IMR-90 (cell line): ENCODE data around the gene LRRC36. TPM values are rescaled to one million over a fixed set of nuclear protein-coding genes. Genes with fewer than 3 reads are reported as not detected.

ENCODE experiments used
- ATAC-seq: fragments of 200-7000 bp; cut with Tn5 transposase; 2 replicates; pipeline ENCODE4 v1.9.1; 2020; ENCODE audit warnings: low read depth, mild to moderate bottlenecking, moderate library complexity
- BruUV-seq: library from RNA; stranded (reverse); fragments of 400-500 nt; replicated peaks from 2 replicates; lab custom pipeline; 2021; lab: Mats Ljungman, UMichigan
- CTCF ChIA-PET: fragments of 300-600 bp; formaldehyde crosslinking; extraction: SDS; loops from one replicate; lab custom pipeline; 2021; ENCODE audit warnings: antibody characterized with exemption; lab: Yijun Ruan, JAX
- POLR2A ChIA-PET: fragments of 300-600 bp; sonication (Branson Sonifier 250); formaldehyde crosslinking; loops from one replicate; lab custom pipeline; 2022; ENCODE audit warnings: antibody characterized with exemption; ENCODE audit not compliant: unreplicated experiment; lab: Charles Lee
- DNase-seq: peaks from one replicate; pipeline ENCODE4 v3.0.0; 2013
- H2AFZ ChIP-seq: replicated peaks from 2 replicates; pipeline ENCODE3; 2013; ENCODE audit warnings: low read length, mild to moderate bottlenecking; ENCODE audit not compliant: poor library complexity
- H2AK5ac ChIP-seq: 2 replicates; pipeline ENCODE4 v1.6.1; 2013; ENCODE audit warnings: low read depth, low read length, inconsistent platforms
- H2AK9ac ChIP-seq: replicated peaks from 2 replicates; pipeline ENCODE3; 2013; ENCODE audit warnings: mild to moderate bottlenecking, low read depth, low read length, moderate library complexity; ENCODE audit not compliant: poor library complexity
- H2BK120ac ChIP-seq: 2 replicates; pipeline ENCODE4 v1.6.1; 2013; ENCODE audit warnings: low read depth, low read length, inconsistent platforms
- H2BK15ac ChIP-seq: 3 replicates; pipeline ENCODE4 v1.6.1; 2013; ENCODE audit warnings: low read depth, low read length, inconsistent platforms
- H2BK20ac ChIP-seq: 2 replicates; pipeline ENCODE4 v1.6.1; 2013; ENCODE audit warnings: low read depth, mild to moderate bottlenecking, inconsistent platforms, low read length, moderate library complexity
- H2BK5ac ChIP-seq: 2 replicates; pipeline ENCODE4 v1.6.1; 2013; ENCODE audit warnings: mild to moderate bottlenecking, low read depth, low read length, inconsistent platforms; ENCODE audit not compliant: poor library complexity, severe bottlenecking
- H3K14ac ChIP-seq: replicated peaks from 2 replicates; pipeline ENCODE4 v1.6.1; 2013; ENCODE audit warnings: low read depth, low read length, inconsistent platforms
- H3K18ac ChIP-seq: 2 replicates; pipeline ENCODE4 v1.6.1; 2013; ENCODE audit warnings: low read depth, low read length, control low read depth
- H3K23ac ChIP-seq: 2 replicates; pipeline ENCODE4 v1.6.1; 2013; ENCODE audit warnings: low read depth, low read length, inconsistent platforms
- H3K27ac ChIP-seq: 2 replicates; pipeline ENCODE4 v1.5.1; 2013; ENCODE audit warnings: mild to moderate bottlenecking, control low read depth, low read length; ENCODE audit not compliant: insufficient read depth
- H3K27me3 ChIP-seq: 2 replicates; pipeline ENCODE4 v1.6.1; 2013; ENCODE audit warnings: low read length; ENCODE audit not compliant: control insufficient read depth, insufficient read depth
- H3K36me3 ChIP-seq: 2 replicates; pipeline ENCODE4 v1.6.1; 2013; ENCODE audit warnings: low read length, mixed read lengths; ENCODE audit not compliant: control insufficient read depth, insufficient read depth
- H3K4ac ChIP-seq: 2 replicates; pipeline ENCODE4 v1.6.1; 2013; ENCODE audit warnings: low read depth, low read length, inconsistent platforms
- H3K4me1 ChIP-seq: 2 replicates; pipeline ENCODE4 v1.6.1; 2013; ENCODE audit warnings: low read length, mixed read lengths; ENCODE audit not compliant: control insufficient read depth, insufficient read depth
- H3K4me2 ChIP-seq: 2 replicates; pipeline ENCODE4 v1.6.1; 2013; ENCODE audit warnings: low read depth, mild to moderate bottlenecking, control low read depth, low read length, moderate library complexity
- H3K4me3 ChIP-seq: 2 replicates; pipeline ENCODE4 v1.5.1; 2013; ENCODE audit warnings: low read depth, mild to moderate bottlenecking, control low read depth, low read length, moderate library complexity; ENCODE audit not compliant: insufficient read depth
- H3K56ac ChIP-seq: 2 replicates; pipeline ENCODE4 v1.6.1; 2013; ENCODE audit warnings: low read length, inconsistent platforms; ENCODE audit not compliant: insufficient read depth; ENCODE audit errors: extremely low read depth
- H3K79me1 ChIP-seq, 2 experiments: 2 replicates each; pipeline ENCODE4 v1.6.1; 2013; ENCODE audit warnings: low read length in 2 of 2, inconsistent platforms in 1 of 2, low read depth in 1 of 2
- H3K9ac ChIP-seq: 2 replicates; pipeline ENCODE4 v1.6.1; 2013; ENCODE audit warnings: low read depth, low read length, control low read depth
- H3K9me1 ChIP-seq: 2 replicates; pipeline ENCODE4 v1.6.1; 2013; ENCODE audit warnings: low read length, inconsistent platforms; ENCODE audit not compliant: insufficient read depth
- H3K9me3 ChIP-seq: 2 replicates; pipeline ENCODE4 v1.6.1; 2013; ENCODE audit warnings: low read length; ENCODE audit not compliant: control insufficient read depth, insufficient read depth
- H4K20me1 ChIP-seq: 2 replicates; pipeline ENCODE4 v1.6.1; 2013; ENCODE audit warnings: low read length, inconsistent platforms; ENCODE audit not compliant: insufficient read depth
- H4K5ac ChIP-seq: 2 replicates; pipeline ENCODE4 v1.6.1; 2013; ENCODE audit warnings: mild to moderate bottlenecking, low read depth, low read length, control low read depth
- H4K8ac ChIP-seq, 2 experiments: 2 replicates each; pipeline ENCODE4 v1.6.1; 2013; ENCODE audit warnings: low read depth in 2 of 2, low read length in 2 of 2, control low read depth in 1 of 2, inconsistent platforms in 1 of 2
- H4K91ac ChIP-seq: 2 replicates; pipeline ENCODE4 v1.6.1; 2013; ENCODE audit warnings: low read depth, low read length, inconsistent platforms; ENCODE audit not compliant: insufficient read depth
- BHLHE40 ChIP-seq: fragments of 150-350 bp; IDR thresholded peaks from 2 replicates; pipeline ENCODE4 v1.6.1; 2016; ENCODE audit warnings: mild to moderate bottlenecking, low read depth, low read length
- CEBPB ChIP-seq: IDR thresholded peaks from 2 replicates; pipeline ENCODE4 v1.6.1; 2012; ENCODE audit warnings: low read depth, low read length, improper control_type of control experiment
- CHD1 ChIP-seq: IDR thresholded peaks from 2 replicates; pipeline ENCODE4 v1.6.1; 2012; ENCODE audit warnings: low read depth, low read length, improper control_type of control experiment
- CTCF ChIP-seq: conservative IDR thresholded peaks from 2 replicates; pipeline ENCODE4 v1.5.1; 2012; ENCODE audit warnings: mild to moderate bottlenecking, low read depth, low read length, improper control_type of control experiment
- ELK1 ChIP-seq: fragments of 150-350 bp; IDR thresholded peaks from 2 replicates; pipeline ENCODE4 v1.6.1; 2016; ENCODE audit warnings: low read depth, mild to moderate bottlenecking, low read length, moderate library complexity, borderline replicate concordance
- FOS ChIP-seq: fragments of 150-350 bp; IDR thresholded peaks from 2 replicates; pipeline ENCODE4 v1.6.1; 2016; ENCODE audit warnings: low read depth, low read length
- MAZ ChIP-seq: IDR thresholded peaks from 2 replicates; pipeline ENCODE4 v1.6.1; 2012; ENCODE audit warnings: low read depth, mild to moderate bottlenecking, low read length, improper control_type of control experiment, moderate library complexity, borderline replicate concordance
- NFE2L2 ChIP-seq: fragments of 150-350 bp; IDR thresholded peaks from 2 replicates; pipeline ENCODE4 v1.6.1; 2016; ENCODE audit warnings: low read depth, mild to moderate bottlenecking, low read length
- RAD21 ChIP-seq: IDR thresholded peaks from 2 replicates; pipeline ENCODE4 v1.6.1; 2012; ENCODE audit warnings: low read length, improper control_type of control experiment
- SMC3 ChIP-seq: fragments of 150-350 bp; IDR thresholded peaks from 2 replicates; pipeline ENCODE4 v1.6.1; 2016; ENCODE audit warnings: low read depth, mild to moderate bottlenecking, antibody characterized with exemption, low read length, moderate library complexity
- dilution Hi-C: fragments of 300-500 bp; cut with HindIII; formaldehyde crosslinking; loops from one replicate; pipeline ENCODE4 v1.14.3; 2018; ENCODE audit warnings: low sequenced_read_pairs; ENCODE audit not compliant: unreplicated experiment
- in situ Hi-C: fragments of 300-500 bp; cut with MboI; formaldehyde crosslinking; loops from 3 replicates; pipeline ENCODE4 v1.14.3; 2019; ENCODE audit warnings: low sequenced_read_pairs, inconsistent platforms, mixed read lengths
- intact Hi-C: fragments of 100-400 bp; cut with micrococcal nuclease; formaldehyde crosslinking; loops from 2 replicates; pipeline ENCODE4 v1.10.0; 2022
- polyA plus RNA-seq, 3 experiments: library from polyadenylated mRNA; depleted of rRNA; stranded (reverse); fragments of >200 nt; gene quantifications; 2 replicates each; pipeline ENCODE4 v1.2.3, GENCODE V29; 2012; ENCODE audit warnings: low replicate concordance in 1 of 3
- total RNA-seq: library from RNA; depleted of rRNA; stranded (reverse); fragments of >200 nt; gene quantifications from 2 replicates; pipeline ENCODE4 v1.2.3, GENCODE V29; 2012

The LRRC36 gene
- total and polyA plus RNA-seq, 2 of the 4 experiments (the other 2 are of a cell fraction), result 0.18 to 0.29 TPM

- TF ChIP-seq CTCF, result no peak
Measured at GRCh38 chr16:67311607-67312488, 14.8 kb upstream of the LRRC36 start (continued).

GRCh38 chr16:67312719-67313118, 13.9 kb upstream of the LRRC36 start:
- peak overlapping the region; percentile 84 for H3K14ac ChIP-seq
- ChIA-PET POLR2A (no interaction called here), CTCF (interaction anchor here (0.6 kb wide), 3 partner anchors 14 to 261 kb away, joined by 4 to 6 read pairs (median 5); no protein-coding TSS in a partner anchor)
- no peaks in the 10 kb centered on the region for H3K79me1 ChIP-seq
- no peaks in the 10 kb centered on the region for H3K9me3 ChIP-seq
- ATAC-seq, result peak; percentile 33
- H2BK15ac ChIP-seq, result peak overlapping the region; percentile 82
- in situ Hi-C loops, result no loop called here
- peaks cover 15% of the 10 kb centered on the region for H3K4me1 ChIP-seq
- peaks cover 9% of the 10 kb centered on the region for H3K9me1 ChIP-seq
- peak overlapping the region; percentile 92 for H2BK5ac ChIP-seq
- peak overlapping the region; percentile 57 to 94 for H4K8ac ChIP-seq
- H4K5ac ChIP-seq, result peak overlapping the region; percentile 98; the same call in 1 of the 2 replicates
- peak overlapping the region; percentile 89 for H2BK20ac ChIP-seq
- H3K18ac ChIP-seq, result peak overlapping the region; percentile 99; the same call in 1 of the 2 replicates
- peak overlapping the region; percentile 88 for H4K91ac ChIP-seq
- no peak overlapping the region; the same call in 1 of the 2 replicates for H3K9ac ChIP-seq
- H3K36me3 ChIP-seq, result no peaks in the 10 kb centered on the region
- H2BK120ac ChIP-seq, result peak overlapping the region; percentile 95
- no peak overlapping the region for H3K4me3 ChIP-seq
- H2AK5ac ChIP-seq, result peak overlapping the region; percentile 52
- peak overlapping the region; percentile 69 for H3K56ac ChIP-seq
- H3K27me3 ChIP-seq, result no peaks in the 10 kb centered on the region
- peak overlapping the region; percentile 48; the same call in 1 of the 2 replicates for H3K4me2 ChIP-seq
- no peak overlapping the region for H2AFZ ChIP-seq
- H3K23ac ChIP-seq, result peak overlapping the region; percentile 84
- dilution Hi-C loops, result no loop called here
- H4K20me1 ChIP-seq, result no peaks in the 10 kb centered on the region
- no TSS peak for BruUV-seq
- peak overlapping the region; percentile 78 for H3K27ac ChIP-seq
- peak; percentile 58 for DNase-seq
- H2AK9ac ChIP-seq, result no peak overlapping the region
- intact Hi-C loops, result no loop called here
- peak overlapping the region; percentile 91 for H3K4ac ChIP-seq
- no peak for TF ChIP-seq FOS
- TF ChIP-seq CTCF, result no peak
- no peak for TF ChIP-seq CHD1
- TF ChIP-seq NFE2L2, result no peak
- TF ChIP-seq SMC3, result no peak
- TF ChIP-seq MAZ, result no peak
- TF ChIP-seq CEBPB, result no peak
- TF ChIP-seq RAD21, result no peak
- no peak for TF ChIP-seq BHLHE40
- TF ChIP-seq ELK1, result no peak
